ENCODE data around the gene SPATS2.

SPATS2 gene

GRCh38 chr12:49546481-49546880, 179.2 kb downstream of the SPATS2 start:
- Histone ChIP-seq H3K36me3 (ENCODE audit: insufficient read depth, low read length) (no peaks in the 10 kb centered on the region), H3F3A (ENCODE audit: insufficient read depth, low read length) (no peaks in the 10 kb centered on the region), H3K4me1 (ENCODE audit: insufficient read depth, low read length, severe bottlenecking) (peaks cover 3% of the 10 kb centered on the region), H2AFZ (ENCODE audit: low read length) (no peak overlapping the region), H3K4me2 (ENCODE audit: low read length) (no peak overlapping the region), H3K9me3 (ENCODE audit: low read length) (no peaks in the 10 kb centered on the region), H4K20me1 (ENCODE audit: insufficient read depth, low read length) (no peaks in the 10 kb centered on the region), H3K9ac (ENCODE audit: low read length) (no peak overlapping the region), H3K4me3 (ENCODE audit: low read depth, low read length, poor library complexity, severe bottlenecking) (no peak overlapping the region), H3K79me2 (ENCODE audit: insufficient read depth, low read length) (no peaks in the 10 kb centered on the region), H3K9me2 (ENCODE audit: low read depth, low read length) (no peaks in the 10 kb centered on the region), H3K27ac (ENCODE audit: low read depth, low read length, poor library complexity, severe bottlenecking) (no peak overlapping the region), H3K27me3 (ENCODE audit: insufficient read depth, low read length) (no peaks in the 10 kb centered on the region; the same call in 1 of the 2 replicates)
- TF ChIP-seq, protein P1, sequence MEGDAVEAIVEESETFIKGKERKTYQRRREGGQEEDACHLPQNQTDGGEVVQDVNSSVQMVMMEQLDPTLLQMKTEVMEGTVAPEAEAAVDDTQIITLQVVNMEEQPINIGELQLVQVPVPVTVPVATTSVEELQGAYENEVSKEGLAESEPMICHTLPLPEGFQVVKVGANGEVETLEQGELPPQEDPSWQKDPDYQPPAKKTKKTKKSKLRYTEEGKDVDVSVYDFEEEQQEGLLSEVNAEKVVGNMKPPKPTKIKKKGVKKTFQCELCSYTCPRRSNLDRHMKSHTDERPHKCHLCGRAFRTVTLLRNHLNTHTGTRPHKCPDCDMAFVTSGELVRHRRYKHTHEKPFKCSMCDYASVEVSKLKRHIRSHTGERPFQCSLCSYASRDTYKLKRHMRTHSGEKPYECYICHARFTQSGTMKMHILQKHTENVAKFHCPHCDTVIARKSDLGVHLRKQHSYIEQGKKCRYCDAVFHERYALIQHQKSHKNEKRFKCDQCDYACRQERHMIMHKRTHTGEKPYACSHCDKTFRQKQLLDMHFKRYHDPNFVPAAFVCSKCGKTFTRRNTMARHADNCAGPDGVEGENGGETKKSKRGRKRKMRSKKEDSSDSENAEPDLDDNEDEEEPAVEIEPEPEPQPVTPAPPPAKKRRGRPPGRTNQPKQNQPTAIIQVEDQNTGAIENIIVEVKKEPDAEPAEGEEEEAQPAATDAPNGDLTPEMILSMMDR (IDR thresholded peaks at IDR 0.05; ENCODE audit: low read length), result no peak
- no peak for TF ChIP-seq EZH2 (IDR thresholded peaks at IDR 0.05; ENCODE audit: borderline replicate concordance, low read length)

DNA sequence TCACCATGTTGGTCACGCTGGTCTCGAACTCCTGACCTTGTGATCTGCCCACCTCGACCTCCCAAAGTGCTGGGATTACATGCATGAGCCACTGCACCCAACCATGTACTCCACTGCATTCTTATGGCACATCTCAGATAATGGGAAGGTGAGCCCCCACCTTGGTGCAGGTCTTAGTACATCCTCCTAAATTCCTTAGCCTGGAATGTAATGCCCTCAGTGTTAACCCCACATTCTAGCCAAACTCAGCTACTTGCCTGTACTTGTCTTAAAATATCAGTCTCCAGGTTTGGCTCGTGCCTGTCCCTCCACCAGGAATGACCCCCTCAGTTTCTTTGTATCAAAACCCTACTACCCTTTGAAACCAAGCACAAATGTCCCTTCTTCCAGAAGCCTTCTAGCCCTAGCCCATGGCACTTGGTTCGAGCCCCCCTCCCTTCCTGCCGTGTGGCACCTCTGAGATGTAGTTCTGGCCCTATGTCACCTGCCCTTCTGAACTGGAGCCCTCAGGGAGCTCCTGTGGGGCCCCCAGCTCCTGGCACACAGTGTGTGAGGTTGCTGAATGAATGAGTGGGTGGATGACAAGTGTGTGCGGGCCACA, 179.9 kb downstream of the SPATS2 start:
- H3K36me3 ChIP-seq (ENCODE audit: insufficient read depth, low read length), result no peaks in the 10 kb centered on the region
- H3K9ac ChIP-seq (ENCODE audit: low read length), result no peak overlapping the region
- no peaks in the 10 kb centered on the region for H3K9me2 ChIP-seq (ENCODE audit: low read depth, low read length)
- no peaks in the 10 kb centered on the region for H3K9me3 ChIP-seq (ENCODE audit: low read length)
- H3F3A ChIP-seq (ENCODE audit: insufficient read depth, low read length), result no peaks in the 10 kb centered on the region
- H3K4me2 ChIP-seq (ENCODE audit: low read length), result no peak overlapping the region
- H3K79me2 ChIP-seq (ENCODE audit: insufficient read depth, low read length), result no peaks in the 10 kb centered on the region
- H4K20me1 ChIP-seq (ENCODE audit: insufficient read depth, low read length), result no peaks in the 10 kb centered on the region
- no peak for TF ChIP-seq EZH2 (IDR thresholded peaks at IDR 0.05; ENCODE audit: borderline replicate concordance, low read length)
- TF ChIP-seq, protein P1 (IDR thresholded peaks at IDR 0.05; ENCODE audit: low read length), result no peak
- H2AFZ ChIP-seq (ENCODE audit: low read length), result no peak overlapping the region
- H3K4me1 ChIP-seq (ENCODE audit: insufficient read depth, low read length, severe bottlenecking), result peaks cover 3% of the 10 kb centered on the region
- no peak overlapping the region for H3K27ac ChIP-seq (ENCODE audit: low read depth, low read length, poor library complexity, severe bottlenecking)
- H3K4me3 ChIP-seq (ENCODE audit: low read depth, low read length, poor library complexity, severe bottlenecking), result no peak overlapping the region
- no peaks in the 10 kb centered on the region; the same call in 1 of the 2 replicates for H3K27me3 ChIP-seq (ENCODE audit: insufficient read depth, low read length)

GRCh38 chr12:49548481-49548821, 181.2 kb downstream of the SPATS2 start:
- peaks cover 3% of the 10 kb centered on the region for H3K4me1 ChIP-seq (ENCODE audit: insufficient read depth, low read length, severe bottlenecking)
- H3K9ac ChIP-seq (ENCODE audit: low read length), result no peak overlapping the region
- H3F3A ChIP-seq (ENCODE audit: insufficient read depth, low read length), result no peaks in the 10 kb centered on the region
- no peak overlapping the region for H3K4me3 ChIP-seq (ENCODE audit: low read depth, low read length, poor library complexity, severe bottlenecking)
- H3K9me3 ChIP-seq (ENCODE audit: low read length), result no peaks in the 10 kb centered on the region
- no peak overlapping the region for H2AFZ ChIP-seq (ENCODE audit: low read length)
- no peaks in the 10 kb centered on the region for H3K79me2 ChIP-seq (ENCODE audit: insufficient read depth, low read length)
- H3K36me3 ChIP-seq (ENCODE audit: insufficient read depth, low read length), result no peaks in the 10 kb centered on the region
- no peaks in the 10 kb centered on the region for H4K20me1 ChIP-seq (ENCODE audit: insufficient read depth, low read length)
- no peak overlapping the region; the same call in 1 of the 2 replicates for H3K4me2 ChIP-seq (ENCODE audit: low read length)
- H3K27me3 ChIP-seq (ENCODE audit: insufficient read depth, low read length), result no peaks in the 10 kb centered on the region; the same call in 1 of the 2 replicates
- H3K27ac ChIP-seq (ENCODE audit: low read depth, low read length, poor library complexity, severe bottlenecking), result no peak overlapping the region
- no peaks in the 10 kb centered on the region for H3K9me2 ChIP-seq (ENCODE audit: low read depth, low read length)
- TF ChIP-seq EZH2 (IDR thresholded peaks at IDR 0.05; ENCODE audit: borderline replicate concordance, low read length), result no peak
- TF ChIP-seq, protein P1 (IDR thresholded peaks at IDR 0.05; ENCODE audit: low read length), result no peak

Measured in OCI-LY1 (cell line).